Stimulated activated CD4-positive, alpha-beta T cell treated with anti-CD3 and anti-CD28 coated beads, Interleukin-1b, Interleukin-23, amount 100 ng/mL, for 48 hours (primary cell): Measurements from ENCODE around the gene PPP1R12A.

Source experiments
- DNase-seq: peaks from one replicate; pipeline ENCODE4 v3.0.0-alpha.2; 2020

PPP1R12A gene

DNA sequence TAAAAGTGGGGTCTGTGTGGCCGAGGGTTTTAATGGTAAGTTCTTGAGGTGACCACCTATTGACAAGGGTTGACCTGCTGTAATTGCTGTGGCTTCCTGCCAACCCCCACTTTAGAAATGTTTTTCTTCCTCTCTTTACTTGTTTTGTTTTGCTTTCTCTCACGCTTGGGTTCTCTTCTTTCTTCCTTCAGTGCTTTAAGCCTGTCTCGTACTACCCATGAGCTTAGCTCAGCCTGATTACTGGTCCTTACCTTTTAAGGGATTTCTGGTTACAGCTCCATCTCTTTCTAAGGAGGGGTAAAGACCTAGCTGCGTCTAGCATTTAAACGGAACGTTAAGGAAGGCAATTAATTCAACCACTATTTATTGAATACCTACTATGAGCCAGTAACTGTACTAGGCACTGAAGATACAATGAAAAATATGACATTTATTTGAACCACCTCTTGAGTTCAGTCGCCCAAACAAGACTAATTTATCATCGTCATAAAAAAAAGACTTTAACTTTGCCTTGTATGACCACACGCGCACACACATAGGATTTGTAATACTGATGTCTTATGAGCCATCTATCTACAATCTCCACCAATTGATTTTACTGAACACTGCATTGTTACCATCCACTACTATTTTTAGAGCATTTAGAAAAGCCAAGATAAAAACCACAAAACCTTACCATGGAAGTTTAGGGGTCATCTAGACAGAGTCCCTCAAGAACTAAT lies 888 bp upstream of the PPP1R12A start:
- no peak for DNase-seq

DNA sequence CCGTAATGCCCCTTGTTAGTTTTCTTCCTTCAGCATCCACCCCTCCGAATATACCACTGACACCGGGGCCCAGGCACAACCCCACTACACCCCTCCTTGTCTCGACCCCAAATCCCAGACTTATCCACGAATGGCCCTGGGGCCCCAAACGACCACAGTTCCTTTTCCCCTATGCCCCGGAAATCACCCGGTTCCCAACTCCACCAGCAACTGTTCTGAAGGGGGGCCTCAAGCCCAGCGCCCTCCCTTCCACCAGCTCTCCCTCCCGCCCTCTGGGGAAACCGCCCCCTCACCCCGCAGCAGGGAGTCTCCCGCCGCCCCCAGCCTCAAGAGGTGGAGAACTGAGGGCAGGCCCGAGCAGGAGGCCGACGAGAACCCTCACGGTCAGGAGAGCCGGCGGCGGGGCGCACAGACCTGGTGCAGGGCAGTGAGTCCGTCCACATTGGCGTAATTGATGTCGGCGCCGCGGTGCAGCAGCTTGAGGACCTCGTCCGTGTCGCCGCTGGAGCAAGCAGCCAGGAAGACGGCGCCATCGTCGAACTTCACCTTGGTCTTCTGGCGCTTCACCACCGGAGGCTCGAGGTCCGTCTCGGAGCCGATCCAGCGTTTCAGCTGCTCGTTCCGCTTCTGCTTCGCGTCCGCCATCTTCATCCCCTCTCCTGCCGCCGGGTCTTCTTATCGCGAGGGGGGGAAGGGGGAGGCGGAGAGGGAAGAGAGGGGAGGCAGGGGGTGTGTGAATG lies 446 bp downstream of the PPP1R12A start:
- DNase-seq, result peak; percentile 47

DNA sequence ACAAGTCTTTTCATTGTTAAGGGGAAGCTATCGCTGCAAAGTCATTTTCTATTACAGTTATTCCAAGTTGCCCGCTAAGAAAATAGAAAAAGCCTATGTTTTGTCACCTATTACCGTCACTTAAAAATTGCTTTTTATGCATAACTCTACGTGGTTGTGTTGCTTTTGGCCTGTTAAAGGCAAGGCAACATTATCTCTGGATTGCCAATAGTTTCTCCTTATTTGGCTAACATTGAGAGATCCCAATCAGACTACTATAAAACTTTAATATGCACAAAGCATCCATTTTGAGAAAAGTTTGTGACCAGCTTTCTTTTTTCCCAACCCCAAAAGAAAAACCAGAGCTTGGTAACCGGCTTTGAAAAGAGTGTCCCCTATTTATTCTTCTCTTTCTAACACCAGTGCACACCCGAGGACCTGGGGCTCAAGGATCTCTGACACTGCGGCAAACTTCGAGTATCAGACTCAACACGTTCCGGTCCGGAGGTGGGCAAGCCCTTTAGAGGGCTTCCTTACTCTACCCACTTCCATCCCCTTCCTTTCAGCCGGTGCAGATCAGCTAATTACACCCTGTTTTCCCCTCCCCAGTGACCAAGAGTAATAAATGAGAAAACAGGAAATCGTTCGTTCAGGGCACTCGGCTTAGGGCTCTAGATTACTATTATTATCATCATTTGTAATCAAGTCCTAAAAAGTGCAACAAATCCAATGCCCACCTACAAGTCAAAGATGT lies 1.2 kb downstream of the PPP1R12A start:
- DNase-seq, result no peak

DNA sequence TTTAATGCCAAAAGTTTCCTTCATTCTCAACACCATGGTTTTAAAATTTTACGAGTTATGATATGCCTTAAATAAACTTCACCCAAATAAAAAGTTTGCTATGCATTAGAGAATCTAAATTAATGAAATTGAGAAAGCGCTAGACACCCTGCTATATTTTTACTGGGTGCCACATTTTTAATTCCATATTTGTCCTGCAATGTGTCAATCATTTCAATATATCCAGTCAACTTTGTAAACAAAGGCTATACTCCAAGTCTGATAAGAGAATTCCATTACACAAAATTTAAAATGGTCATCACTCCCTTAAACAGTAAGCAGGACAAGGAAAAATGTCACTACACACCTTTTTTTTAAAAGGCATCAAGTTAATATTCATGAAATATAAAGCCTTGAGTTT lies 1.9 kb downstream of the PPP1R12A start:
- no peak for DNase-seq

DNA sequence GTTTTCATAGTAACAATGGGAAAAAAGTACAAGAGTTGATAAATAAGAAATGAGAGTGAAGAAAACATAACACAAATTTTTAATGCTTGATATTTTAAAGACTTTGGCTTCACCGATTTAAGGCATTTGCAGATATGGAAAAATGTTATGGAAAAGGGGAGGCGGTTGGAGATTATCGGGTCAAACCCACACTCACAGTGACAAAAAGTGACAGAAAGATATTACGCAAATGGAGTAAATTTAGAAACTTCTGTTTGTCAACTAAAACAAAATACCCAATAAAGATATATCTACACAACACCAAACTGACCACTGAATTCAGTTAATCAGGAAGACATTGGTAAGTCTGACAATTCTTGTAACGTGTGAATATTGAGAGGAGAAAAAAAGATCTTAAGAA lies 2.5 kb downstream of the PPP1R12A start:
- no peak for DNase-seq

DNA sequence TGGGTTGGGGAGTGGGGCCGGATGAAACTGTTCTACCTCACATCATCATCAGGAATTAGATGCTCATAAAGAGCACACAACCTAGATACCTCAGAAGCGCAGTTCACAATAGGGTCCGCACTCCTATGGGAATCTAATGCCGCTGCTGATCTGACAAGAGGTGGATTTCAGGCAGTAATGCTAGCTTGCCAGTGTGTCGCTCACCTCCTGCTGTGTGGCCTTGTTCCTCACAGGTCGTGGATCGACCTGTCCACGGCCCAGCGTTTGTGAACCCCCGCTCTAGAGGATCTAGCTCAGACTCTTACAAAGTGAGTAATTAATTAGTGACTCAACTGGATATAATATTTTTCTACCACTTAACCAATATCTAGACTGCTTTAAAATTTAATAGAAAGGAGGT lies 5.8 kb downstream of the PPP1R12A start:
- DNase-seq, result no peak

DNA sequence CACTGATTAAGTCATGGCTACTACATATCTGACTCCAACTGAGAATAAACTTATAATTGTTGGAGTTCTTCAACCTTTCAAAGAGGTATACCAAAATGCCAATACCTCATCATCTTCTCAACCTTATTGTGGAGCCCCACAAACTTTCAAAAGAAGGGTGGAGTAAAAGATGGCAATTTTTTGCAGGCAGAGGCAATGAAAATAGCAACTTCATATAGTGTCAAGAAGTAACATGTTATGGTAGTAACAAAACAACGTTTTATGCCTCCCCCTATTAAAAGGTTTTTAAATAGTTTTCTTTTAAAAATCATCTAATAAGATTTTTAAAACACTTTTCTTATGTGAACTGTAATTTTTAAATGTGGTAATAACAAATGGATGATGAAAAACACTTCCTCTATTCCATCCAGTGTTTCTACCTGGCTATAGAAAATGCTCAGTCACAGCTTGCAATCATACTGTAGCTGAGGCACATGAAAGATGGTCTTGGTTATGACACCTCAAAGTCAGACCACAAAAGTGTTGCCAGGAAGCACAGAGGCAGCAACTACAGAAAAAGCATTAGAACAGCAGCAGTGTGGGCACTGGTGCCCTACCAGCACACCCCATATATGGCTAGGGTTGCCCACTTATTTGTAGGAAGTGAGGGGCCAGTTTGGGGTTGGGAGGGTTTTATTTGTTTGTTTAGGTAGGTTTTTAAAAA lies 7.0 kb downstream of the PPP1R12A start:
- peak; percentile 44 for DNase-seq

DNA sequence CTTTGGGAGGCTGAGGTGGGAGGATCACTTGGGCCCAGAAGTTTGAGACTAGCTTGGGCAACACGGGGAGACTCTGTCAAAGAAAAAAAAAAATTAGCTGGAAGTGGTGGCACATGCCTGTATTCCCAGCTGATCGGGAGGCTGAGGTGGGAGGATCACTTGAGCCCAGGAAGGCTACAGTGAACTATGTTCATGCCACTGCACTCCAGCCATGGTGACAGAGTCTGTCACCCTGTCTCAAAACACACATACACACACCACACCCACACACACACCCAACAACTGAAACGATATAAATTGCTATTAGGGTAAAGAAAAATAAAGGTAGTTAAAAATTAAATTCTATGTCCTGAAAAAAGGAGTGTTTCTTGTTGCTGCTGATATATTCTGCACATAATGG lies 7.9 kb downstream of the PPP1R12A start:
- DNase-seq, result no peak

DNA sequence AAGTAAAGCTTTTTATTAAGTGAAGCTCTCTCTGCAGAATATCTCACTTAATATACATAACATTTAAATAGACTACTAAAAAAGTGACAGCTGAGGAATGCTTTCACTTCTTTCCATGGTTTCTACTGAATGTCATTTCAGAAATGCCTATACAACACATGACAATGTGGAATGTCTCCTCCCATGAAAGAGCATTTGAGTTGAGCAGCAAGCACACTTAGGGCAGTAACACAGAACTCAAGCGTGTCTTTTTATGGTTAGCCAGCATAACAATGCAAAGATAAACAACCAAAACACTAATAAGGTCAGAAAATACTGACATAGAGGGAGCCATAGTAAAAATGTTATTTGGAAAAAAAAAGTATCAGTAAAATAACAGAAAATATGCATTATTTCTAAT lies 9.4 kb downstream of the PPP1R12A start:
- DNase-seq, result no peak

DNA sequence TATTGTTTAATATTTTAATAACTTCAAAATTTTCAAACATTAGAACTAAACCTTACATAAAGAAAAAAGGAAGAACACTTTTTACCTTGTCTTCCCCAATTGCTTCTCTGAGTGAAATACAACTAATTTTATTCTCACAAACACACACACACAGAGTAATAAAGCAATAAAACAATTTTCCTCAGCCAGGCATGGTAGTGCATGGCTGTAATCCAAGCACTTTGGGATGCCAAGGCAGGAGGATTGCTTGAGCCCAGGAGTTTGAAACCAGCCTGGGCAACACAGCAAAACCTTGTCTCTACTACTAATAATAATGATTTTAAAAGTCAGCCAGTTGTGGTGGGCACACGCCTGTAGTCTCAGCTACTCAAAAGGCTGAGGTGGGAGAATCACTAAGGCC lies 13.1 kb downstream of the PPP1R12A start:
- no peak for DNase-seq

DNA sequence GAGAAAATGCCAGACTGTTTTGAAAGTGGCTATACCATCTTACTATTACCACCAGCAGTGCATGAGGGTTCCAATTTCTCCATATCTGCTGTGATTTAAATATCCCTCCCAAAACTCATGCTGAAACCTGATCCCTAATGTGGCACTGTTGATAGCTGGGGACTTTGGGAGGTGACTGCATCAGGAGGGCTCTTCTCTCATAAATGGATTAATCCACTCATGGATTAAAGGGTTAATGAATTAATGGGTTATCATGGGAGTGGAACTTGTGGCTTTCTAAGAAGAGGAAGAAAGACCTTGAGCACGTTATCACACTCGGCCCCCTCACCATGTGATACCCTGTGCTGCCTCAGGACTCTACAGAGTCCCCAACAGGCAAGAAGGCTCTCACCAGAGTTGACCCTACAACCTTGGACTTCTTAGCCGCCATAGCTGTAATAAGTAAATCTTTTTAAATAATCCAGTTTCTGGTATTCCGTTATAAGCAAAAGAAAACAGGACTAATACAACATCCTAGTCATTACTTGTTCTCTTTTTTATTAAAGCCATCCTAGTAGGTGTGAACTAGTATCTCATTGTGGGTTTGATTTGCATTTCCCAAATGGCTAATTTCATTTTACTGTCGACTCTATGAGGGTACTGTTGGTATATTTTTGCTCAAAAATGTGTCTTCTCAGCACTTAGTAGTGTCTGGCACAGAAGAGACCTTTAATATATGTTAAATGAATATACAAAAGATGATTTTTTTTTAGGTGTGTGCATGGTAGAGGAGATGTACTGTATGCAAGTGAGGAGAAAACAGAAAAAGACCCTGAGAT lies 14.3 kb downstream of the PPP1R12A start:
- DNase-seq, result no peak

DNA sequence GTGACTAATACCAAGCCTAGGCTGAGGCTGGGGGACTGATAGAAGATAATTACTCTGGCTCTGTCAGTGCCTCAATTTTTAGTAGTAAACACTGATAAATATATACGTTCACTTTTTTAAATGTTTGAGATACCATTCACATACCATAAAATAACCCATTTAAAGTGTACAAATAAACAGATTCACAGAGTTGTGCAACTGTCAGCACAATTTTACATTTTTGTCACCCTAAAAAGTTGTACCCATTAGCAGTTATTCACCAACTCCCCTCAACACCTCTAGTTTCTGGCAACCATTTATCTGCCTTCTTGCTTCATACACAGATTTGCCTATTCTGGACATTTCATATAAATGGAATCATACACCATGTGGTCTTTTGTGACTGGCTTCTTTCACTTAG lies 15.1 kb downstream of the PPP1R12A start:
- no peak for DNase-seq

DNA sequence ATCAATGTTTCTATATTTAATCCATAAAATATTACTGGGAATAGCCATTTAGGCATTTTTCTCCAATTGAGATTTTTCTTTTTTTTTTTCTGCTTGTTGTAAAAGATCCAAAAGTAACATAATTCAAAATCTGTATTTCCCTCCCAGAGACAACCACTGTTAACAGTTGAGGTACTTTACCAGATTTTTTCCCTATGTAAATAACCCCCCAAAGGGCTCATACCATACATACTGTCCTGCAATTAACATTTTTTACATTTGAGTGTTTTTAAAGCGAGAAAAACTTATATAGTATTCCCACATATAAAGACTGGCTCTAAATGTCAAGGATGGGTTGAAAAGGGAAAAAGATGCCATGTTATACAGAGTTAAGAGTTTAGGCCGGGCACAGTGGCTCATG lies 18.1 kb downstream of the PPP1R12A start:
- DNase-seq, result no peak

DNA sequence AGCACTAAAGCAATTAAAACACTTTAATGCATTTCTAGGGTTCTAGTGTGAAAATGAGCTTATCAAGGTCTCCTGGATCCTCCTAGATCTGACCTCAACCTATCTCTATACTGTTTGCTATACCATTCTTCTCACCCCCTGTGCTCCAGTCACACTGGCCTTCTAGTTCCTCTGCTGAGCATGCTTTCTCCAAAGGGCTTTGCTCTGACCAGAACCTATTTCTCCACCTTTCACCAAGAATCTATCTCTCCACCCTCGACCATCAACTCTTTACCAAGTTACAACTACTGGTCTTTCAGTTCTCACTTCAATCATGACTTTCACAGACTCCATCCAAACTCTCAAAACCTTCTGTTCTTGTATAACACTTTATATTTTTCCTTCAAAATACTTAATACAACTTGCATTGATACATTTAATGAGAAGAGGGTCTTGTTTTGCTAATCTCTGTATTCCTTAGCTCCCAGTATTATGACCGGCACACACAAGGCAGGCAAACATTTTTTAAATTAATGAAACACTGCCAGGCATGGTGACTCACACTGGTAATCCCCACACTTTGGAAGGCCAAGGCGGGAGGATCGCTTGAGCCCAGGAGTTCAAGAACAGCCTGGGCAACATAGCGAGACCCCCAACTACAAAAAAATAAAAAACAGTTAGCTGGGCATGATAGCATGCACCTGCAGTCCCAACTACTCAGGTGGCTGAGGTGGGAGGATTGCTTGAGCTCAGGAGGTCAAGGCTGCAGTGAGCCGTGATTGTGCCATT lies 22.8 kb downstream of the PPP1R12A start:
- no peak for DNase-seq

DNA sequence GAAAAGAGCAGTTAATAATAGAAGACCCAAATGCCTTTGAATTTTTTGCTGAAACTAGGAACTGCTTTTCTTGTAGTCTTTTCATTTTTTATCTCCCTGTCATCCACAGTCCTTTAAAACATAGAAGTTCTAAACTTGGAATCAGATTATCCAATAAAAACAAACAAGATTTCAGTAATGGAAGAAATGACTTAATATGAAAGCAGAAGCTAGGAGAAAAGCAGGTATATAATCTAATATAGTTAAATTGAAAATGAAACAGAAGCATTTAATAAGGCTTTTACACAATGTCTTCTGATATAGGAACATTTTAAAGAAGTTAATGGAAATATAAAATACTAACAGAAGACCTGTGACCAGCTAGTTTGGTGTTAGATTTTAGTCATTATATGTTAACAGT lies 26.5 kb downstream of the PPP1R12A start:
- DNase-seq, result no peak

DNA sequence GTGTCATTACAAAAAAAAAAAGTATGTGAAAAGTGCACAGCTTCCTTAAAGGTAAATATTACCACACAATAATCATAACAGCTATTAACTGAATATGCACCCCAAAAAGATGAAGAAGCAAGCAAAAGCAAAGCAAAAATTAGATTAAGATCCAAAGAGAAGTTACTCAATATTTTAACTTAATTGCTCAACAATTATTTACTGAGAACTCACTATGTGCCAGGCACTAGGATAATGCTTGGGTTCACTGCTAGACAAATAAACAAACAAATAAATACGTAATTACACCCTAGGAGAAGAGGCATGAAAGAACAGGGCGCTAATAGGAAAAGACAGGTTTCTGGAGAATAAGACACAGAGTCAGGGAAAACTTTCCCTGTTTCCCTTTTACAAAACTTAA lies 33.4 kb downstream of the PPP1R12A start:
- DNase-seq, result no peak

DNA sequence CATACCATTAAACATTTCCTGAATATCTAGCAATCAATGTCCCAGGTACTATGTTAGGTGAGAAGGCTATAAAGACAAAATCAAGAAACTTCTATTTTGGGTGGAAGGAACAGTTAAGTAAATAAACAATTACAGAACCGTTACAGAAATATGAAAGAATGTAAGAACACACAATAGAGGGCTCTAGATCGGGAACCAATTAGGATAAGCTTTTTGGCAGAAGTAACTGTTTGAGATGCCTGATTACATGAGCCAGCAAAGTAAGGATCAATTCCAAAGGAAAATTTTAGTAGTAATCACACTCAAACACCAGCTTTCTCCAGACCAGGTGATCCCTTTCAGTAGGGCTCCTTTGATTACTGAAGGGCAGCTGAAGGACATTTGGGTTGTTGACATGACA lies 33.9 kb downstream of the PPP1R12A start:
- DNase-seq, result no peak

DNA sequence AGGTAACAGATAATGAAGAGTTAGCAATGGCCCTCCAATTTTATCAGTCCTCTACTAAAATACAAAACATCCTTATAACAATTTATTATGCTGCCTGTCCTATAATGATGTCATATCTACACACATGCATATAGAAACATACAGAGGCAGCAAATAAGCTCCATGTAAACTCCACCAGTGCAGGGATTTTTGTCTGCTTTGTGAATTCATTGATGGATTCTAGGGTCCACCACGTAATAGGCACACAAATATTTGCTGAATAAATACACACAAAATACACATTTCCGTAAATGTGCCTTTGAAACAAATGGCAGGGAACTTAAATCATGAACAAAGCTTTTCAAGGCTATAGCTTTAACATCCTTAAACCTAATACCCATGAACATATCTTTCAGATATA lies 34.7 kb downstream of the PPP1R12A start:
- no peak for DNase-seq

DNA sequence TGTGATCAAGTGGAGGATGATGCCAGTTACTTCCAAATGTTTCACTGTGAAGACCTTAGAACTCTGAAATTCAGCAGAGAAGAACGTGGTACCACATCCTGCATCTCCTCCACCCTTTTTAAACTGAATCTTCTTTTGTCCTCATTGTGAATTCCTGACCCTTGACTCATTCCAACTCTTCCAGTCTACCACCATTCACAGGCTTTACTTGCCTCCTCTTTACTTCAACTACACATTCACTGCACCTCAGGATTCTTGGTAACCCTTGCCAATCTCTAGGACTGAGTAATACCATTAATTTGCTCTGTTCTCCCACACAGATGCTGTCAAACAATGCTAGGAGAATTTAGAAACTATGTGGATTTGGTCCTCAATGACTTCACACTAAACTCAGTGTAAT lies 37.3 kb downstream of the PPP1R12A start:
- no peak for DNase-seq

DNA sequence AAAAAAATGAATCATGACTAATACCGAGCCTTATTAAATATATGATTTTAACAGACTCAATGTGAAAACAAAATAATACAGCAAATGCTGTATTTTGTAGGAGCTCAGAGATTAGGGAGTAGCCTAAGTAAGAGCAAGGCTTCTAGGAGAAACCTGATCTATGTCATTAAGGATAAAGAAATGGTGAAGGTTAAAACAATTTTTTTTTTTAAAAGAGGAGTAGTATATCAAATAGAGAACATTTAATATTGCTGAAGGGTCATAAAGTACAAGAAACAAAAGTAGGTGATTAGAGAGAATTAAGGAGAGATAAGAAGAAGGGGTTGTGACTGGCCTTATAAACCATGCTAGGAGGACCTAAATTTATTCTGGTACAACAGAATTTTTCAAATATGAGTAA lies 39.1 kb downstream of the PPP1R12A start:
- no peak for DNase-seq

DNA sequence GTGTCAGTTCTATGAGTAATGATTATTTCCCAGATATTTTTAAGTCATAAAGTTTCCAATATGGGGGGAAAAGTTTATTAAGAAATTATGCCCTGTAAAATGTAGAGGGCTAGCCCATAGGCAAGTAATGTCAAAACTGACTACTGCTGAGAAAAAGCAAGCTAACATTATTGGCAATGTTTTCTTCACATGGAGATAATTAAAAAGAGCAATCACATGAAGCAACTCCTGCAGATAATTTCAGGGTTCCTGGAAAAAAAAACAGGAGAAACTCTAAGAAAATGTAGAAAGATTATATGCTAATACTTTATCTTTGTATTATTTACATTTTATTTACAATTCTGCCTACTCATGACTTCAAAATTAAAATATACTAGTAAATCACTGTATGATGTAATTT lies 39.8 kb downstream of the PPP1R12A start:
- no peak for DNase-seq
